ENCODE results near the gene SMIM38.

DNA sequence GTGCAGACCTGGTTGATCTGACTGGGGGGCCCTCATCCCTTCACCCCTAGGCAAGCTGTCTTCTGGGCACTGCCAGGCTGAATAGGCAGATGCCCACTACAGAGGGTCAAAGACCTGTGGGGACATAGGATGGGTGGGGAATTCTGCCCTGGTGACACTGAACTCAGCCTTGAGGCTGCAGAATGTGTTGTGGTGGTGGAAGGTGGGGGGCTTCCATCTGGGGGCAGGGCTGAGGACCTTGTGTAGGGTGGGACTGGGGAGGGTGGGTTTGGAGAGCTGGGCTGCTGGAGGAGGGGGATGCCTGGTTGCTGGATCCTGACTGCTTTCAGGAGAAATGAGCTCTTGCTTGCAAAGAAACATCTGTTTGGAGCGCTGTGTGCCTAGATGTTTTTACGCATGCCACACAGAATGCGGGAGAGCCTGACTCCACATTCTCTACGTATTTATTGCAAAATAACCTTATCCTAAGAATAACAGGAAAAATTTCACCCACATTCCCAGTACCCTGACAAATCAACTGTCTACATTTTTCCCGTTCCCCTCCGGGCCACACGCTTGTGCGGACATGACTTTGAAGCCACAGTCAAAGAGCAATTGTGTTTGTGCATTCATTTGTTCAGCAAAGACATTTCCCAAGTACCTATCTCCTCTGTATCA, 18.3 kb downstream of the SMIM38 start:
- TF ChIP-seq POLR2AphosphoS5 (IDR thresholded peaks at IDR 0.05) = no peak
- TF ChIP-seq, protein P1, sequence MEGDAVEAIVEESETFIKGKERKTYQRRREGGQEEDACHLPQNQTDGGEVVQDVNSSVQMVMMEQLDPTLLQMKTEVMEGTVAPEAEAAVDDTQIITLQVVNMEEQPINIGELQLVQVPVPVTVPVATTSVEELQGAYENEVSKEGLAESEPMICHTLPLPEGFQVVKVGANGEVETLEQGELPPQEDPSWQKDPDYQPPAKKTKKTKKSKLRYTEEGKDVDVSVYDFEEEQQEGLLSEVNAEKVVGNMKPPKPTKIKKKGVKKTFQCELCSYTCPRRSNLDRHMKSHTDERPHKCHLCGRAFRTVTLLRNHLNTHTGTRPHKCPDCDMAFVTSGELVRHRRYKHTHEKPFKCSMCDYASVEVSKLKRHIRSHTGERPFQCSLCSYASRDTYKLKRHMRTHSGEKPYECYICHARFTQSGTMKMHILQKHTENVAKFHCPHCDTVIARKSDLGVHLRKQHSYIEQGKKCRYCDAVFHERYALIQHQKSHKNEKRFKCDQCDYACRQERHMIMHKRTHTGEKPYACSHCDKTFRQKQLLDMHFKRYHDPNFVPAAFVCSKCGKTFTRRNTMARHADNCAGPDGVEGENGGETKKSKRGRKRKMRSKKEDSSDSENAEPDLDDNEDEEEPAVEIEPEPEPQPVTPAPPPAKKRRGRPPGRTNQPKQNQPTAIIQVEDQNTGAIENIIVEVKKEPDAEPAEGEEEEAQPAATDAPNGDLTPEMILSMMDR (IDR thresholded peaks at IDR 0.05) = no peak
- TF ChIP-seq EP300 (IDR thresholded peaks at IDR 0.05; ENCODE audit: low read depth) = no peak
- no peak for TF ChIP-seq POLR2A (IDR thresholded peaks at IDR 0.05)
